GM19372 (cell line): Measurements from ENCODE around the gene AP2A1.
"Not testable (repeated sequence)": the region's sequence is repeated elsewhere in the genome, so short reads cannot be mapped to it uniquely, and the experiment has no call there.

Source experiments
- ATAC-seq: cut with Tn5 transposase; IDR thresholded peaks from one replicate; pipeline ENCODE4 v1.9.1; 2021; ENCODE audit warnings: mild to moderate bottlenecking, low read depth, moderate library complexity; ENCODE audit not compliant: unreplicated experiment

The AP2A1 gene

DNA sequence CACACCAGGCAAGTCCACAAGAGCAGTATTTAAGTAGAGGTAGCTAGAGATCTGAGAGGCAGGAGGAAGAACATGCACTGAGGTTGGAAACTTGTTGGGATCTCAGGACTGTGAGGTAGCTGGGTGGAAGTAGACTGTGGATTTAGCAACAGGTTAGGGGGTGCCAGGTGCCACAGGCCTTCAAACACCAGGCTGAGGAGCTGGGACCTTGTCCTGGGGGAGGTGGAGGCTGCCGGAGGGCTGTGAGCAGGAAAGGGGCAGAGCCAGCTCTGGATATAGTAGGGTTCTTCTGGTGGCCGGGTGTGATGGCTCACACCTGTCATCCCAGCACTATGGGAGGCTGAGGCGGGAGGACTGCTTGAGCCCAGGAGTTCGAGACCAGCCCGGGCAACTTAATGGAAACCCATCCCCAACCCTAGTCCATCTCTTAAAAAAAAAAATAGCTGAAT lies 43.2 kb downstream of the AP2A1 start:
- no peak for ATAC-seq

DNA sequence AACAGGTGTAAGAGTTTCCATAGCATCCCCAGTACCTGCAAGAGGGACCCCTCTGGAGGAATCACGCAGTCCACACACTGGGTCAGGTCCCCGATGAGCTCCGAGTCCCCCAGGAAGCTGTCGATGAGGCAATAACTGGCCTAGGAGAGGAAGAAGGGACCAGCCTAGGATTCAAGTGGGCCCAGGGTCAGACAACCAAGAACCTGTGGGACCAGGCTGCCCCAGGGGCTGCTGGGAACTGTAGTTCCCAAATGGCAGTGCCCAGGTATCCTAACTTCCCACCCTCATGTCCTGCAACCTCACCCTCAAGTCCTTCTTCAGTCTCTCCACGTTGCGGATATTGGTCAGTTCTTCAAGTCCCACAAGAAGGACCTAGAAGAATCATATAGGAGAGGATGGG lies 44.5 kb downstream of the AP2A1 start:
- ATAC-seq, result no peak

DNA sequence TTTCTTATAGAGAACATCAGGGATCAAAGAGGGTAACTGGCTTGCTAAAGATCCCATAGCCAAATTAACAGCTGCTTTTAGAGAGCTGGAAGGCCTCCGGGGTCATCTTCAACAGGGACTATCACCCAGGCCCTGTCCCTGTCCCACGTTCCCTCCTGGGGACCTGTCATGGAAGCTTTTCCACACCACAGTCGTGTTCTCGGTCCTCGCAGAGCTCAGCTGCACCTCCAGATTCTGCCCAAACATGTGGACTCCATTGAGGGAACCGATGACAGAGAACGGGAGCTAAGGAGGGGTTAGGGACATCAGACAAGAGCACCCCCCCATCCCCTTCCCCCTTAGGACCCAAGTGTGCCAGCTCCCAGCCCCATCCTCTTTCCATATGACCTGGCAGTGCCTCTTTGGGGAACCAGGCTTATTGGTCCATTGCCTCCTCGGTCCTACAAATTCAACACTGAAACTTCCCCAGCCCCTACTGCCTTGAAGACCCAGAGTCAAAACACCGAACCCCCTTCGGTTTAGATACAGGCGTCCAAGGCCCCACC lies 45.7 kb downstream of the AP2A1 start:
- no peak for ATAC-seq

DNA sequence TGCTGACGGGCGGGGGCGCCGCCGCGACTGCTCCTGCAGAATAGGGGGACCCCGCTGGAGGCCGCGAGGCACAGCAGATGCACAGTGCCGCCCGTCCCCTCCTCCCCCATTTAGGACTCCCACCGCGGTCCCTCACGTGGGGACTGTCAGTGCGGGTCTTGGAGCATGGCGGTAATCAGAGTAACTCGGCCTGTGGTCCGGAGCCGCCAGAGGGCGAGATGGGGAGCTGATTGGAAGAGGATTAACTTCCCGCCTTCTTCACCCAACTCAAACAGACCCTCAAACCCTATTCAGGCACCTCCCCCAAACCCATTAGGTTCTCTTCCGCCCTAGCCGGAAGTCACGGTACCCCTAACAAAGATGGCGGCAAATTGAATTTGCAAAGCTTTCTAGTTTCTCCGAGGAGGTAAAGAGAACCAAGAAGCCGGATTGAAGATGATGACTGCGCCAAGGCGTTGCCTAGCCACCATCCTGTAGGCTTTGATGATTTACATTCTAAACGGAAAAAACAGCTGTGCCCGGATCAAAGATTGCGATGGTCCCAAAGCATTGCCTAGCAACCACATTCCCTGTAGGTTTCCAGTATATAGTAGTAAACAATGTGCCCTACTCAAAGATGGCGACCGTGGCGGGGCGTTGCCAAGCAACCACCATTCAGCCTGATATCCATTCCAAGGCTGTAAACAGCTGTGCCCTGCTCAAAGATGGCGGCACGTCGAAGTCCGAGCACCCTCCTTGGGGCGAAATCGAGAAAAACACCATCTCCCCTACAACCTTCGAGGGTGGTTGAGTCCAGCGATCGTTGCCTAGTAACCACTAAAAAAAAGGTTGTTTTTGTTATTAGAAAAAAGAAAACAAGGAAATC lies 46.4 kb downstream of the AP2A1 start, which contains the start of gene FUZ:
TSS of gene FUZ (minus strand) at position 296 of the 865 bp plus-strand sequence. CDS start at position 110, 186 bp downstream.
- peak; percentile 62 for ATAC-seq

DNA sequence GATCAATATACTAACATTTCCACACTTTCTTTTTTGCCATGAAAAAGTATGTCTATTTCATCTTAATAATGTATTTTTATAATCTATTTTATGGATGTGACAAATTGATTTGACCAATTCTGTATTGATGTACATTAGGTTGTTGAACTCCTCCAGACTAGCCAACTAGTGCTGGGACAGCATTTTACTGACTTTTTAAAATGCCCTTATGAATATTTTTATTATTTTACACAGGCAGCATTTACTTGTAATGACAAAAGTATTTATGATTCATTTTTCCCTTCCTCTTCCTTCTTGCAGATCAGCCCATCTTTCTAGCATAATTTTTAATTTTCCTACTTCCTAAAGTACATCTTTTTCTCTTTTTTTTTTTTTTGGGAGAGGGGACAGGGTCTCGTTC lies 47.2 kb downstream of the AP2A1 start:
- ATAC-seq, result no peak

DNA sequence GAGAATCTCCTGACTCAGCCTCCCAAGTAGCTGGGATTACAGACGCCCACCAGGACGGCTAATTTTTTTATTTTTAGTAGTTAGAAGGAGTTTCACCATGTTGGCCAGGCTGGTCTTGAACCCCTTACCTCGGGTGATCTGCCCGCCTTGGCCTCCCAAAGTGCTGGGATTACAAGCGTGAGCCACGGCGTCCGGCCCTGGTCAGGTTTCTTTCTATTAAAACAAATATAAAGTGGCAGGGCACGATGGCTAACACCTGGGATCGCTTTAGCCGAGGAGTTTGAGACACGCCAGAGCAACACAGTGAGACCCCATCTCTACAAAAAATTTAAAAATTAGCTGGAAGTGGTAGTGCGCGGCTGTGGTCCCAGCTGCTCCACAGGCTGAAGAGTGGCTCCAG lies 49.8 kb downstream of the AP2A1 start:
- no peak for ATAC-seq

DNA sequence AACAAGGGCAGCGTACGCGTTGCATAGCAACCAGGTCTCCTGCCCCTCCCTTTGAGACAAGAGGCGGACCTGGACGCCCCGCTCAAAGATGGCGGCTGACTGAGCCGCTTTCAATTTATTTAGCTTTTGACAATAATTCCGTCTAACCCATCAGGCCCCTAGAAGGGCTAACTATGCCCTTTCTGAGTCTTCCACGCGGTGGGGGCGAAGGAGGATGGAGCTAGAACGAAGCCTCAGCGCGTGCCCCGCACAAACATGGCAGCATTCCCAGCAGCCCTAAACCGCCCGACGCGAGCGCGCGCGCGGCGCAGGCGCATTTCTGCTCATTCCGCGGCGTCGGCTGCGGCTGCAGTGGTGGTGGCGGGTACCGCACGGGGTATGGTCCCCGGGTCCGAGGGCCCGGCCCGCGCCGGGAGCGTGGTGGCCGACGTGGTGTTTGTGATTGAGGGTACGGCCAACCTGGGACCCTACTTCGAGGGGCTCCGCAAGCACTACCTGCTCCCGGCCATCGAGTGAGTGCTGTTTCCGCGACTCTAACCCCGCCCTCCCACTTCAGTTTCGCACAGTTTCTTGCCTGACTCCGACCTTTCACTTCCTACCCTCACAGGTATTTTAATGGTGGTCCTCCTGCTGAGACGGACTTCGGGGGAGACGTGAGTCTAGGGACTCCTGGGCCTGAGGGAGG lies 51.3 kb downstream of the AP2A1 start, which contains the start of gene MED25:
TSS of gene MED25 (plus strand) at position 326 of the 685 bp plus-strand sequence. CDS start at position 379, 53 bp downstream.
- ATAC-seq, result peak; percentile 58

DNA sequence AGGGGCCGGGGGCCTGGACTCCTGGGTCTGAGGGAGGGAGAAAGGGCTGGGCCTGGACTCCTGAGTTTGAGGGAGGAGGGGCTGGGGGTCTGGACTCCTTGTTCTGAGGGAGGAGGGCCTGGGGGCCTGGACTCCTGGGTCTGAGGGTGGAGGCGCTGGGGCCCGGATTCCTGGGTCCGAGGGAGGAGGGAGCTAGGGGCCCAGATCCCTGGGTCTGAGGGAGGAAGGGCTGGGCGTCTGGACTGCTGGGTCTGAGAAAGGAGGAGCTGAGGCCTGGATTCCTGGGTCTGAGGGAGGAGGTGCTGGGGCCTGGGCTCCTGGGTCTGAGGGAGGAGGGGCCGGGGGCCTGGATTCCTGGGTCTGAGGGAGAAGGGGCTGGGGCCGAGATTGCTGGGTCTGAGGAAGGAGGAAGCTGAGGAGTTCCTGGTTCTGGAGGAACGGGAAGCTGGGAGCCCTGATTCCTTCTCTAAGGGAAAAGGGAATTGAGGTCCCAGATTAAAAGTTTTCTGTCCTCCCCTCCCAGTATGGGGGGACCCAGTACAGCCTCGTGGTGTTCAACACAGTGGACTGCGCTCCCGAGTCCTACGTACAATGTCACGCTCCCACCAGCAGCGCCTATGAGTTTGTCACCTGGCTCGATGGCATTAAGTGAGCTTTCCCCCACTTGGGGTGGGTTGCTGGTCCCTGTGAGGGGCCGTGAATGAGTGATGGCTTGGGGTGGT lies 52.0 kb downstream of the AP2A1 start:
- ATAC-seq, result no peak

DNA sequence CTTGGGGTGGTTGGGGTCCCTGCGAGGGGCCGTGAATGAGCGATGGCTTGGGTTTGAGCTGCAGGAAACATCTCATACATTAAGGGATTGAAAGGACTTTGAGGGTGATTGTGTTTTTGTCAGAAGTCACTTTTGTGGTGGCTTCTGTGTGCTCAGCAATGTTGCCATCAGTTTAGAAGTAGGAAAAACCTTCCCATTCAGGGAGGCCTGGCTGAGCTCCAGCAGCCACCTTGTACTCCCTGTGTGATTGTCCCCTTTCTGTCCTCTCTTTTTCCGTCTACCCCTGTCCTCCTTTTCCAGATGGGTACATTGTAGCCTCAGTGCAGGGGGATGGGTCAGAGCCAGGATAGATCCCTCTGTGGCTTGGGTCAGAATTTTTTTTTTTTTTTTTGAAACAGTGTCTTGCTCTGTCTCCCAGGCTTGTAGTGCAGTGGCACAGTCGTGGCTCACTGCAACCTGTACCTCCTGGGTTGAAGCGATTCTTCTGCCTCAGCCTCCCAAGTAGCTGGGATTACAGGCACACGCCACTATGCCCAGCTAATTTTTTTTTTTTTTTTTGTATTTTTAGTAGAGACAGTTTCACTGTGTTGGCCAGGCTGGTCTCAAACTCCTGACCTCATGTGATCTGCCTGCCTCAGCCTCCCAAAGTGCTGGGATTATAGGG lies 52.8 kb downstream of the AP2A1 start:
- ATAC-seq, result not testable (repeated sequence)

DNA sequence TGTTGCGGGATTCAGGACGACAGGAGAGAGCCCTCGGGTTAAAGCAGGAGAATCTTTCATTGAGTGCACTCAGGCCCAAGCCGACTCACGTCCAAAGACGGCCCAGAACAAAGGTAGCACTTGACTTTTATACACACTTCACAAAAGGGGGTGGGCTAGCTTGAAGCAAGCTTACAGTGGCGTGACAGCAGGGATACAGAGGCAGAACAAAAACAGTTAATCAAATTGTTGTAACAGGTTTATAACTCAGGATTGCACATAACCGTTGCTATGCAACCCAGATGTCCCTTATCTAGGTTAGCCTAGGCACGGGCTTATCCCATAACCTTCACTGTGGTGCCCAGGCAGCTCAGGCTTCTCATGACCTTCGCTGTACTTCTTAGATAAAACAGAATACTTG lies 53.3 kb downstream of the AP2A1 start:
- ATAC-seq, result no peak

DNA sequence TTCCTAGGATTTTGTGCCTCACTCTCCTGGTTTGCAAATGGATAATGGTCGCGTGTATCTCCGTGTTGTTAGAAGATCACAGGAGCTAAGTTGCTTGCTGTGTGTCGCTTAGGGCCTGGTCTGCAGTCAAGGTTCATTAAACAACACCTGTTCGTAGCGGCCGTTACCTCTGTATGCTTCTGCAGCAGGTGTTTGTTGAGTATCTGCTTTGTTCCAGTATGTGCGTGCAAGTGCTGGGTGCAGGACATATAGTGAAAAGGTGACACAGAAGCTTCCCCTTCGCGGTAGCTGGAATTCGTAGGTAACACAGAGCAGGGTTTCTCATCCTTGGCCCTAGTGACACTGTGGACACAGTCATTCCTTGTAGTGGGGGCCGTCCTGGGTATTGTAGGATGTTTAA lies 56.7 kb downstream of the AP2A1 start:
- no peak for ATAC-seq

DNA sequence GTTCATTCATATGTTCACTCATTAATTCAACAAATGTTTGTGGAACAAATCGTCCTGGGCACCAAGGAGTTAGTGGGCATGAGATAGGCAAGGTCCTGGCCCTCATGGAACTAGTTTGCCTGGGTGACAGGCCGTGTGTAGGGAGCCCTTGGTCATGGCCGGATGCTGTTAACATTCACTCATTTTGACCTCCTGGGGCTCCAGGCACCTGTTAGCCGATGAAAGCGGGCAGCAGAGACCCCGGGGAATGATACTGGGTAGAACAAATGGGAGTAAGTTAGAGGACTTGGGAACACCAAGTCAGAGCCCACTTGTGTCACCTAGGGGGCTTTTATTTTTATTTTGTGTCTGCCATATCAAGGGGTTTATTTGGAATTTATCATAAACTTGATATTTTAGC lies 57.9 kb downstream of the AP2A1 start:
- no peak for ATAC-seq

DNA sequence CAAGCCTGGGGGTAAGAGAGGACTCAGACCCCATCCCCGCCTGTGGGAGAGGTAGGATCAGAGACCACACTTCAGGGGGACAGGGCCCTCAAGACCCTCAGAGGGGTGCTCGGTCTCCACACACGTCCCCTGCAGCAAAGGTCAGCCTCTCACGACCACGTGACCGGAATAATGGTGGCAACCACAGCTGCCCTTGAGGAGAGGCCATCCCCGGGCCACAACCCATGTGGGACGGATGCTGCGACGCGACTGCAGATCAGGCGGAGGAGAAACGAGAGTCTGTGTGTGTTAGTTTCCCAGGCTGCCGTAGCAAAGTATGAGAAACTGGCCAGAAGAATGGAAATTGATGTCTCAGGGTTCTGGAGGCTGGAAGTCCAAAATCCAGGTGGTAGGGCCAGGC lies 60.2 kb downstream of the AP2A1 start:
- ATAC-seq, result no peak

DNA sequence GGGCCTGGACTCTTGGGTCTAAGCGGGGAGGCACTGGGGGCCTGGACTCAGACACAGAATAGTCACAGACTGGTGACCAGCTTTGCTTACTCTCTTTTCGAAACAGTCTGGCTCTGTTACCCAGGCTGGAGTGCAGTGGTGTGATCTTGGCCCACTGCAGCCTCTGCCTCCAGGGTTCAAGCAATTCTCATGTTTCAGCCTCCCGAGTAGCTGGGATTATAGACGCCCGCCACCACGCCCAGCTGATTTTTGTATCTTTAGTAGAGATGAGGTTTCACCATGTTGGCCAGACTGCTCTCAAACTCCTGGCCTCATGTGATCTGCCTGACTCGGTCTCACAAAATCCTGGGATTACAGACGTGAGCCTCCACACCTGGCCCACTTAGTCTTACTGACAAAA lies 62.4 kb downstream of the AP2A1 start:
- no peak for ATAC-seq

DNA sequence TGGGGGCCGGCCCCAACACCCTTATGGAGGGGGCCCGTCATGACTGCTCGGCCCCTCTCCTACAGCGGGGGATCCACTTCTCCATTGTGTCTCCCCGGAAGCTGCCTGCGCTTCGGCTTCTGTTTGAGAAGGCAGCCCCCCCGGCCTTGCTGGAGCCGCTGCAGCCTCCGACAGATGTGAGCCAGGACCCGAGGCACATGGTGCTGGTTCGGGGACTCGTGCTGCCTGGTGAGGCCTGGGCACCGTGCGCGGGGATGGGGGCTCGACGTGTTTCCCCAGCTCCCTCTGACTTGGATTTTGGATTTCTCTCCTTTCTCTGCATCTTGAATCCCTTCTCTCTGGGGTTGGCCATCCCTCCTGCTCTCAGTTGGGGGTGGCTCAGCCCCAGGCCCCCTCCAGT lies 62.9 kb downstream of the AP2A1 start:
- no peak for ATAC-seq

DNA sequence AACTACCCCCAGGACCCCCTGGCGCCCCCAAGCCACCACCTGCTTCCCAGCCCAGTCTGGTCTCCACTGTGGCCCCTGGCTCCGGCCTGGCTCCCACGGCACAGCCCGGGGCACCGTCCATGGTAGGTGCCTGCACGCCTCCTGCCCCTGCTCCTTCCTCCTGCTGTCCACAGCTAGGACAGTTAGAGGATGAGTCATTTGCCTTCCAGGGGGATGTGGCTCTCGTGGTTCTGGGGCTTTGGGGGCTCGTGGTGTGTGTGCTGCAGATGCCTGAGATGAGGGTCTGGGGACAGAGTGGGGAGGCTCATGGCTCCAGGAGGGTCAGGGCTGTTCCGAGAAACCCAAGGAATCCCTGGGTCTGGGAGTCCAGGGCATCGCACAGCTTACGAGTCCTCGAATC lies 64.0 kb downstream of the AP2A1 start:
- ATAC-seq, result no peak

DNA sequence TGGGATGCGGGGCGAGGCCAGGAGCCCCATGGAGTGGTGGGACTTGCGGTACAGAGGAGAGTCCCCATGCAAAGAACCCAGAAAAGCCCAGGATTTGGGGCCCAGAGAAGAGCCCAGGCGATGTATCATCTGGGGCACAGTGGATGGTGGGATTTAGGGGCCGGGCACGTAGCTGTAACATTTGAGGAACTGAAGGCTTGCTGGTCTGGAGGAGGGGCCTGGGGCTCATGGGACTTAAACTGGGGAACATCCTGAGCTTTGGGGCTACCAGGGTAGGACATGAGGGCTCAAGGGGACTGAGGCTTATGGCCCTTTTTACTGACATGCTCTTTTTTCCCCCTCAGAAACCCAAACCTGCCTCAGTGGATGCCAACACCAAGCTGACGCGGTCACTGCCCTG lies 64.8 kb downstream of the AP2A1 start:
- ATAC-seq, result no peak

DNA sequence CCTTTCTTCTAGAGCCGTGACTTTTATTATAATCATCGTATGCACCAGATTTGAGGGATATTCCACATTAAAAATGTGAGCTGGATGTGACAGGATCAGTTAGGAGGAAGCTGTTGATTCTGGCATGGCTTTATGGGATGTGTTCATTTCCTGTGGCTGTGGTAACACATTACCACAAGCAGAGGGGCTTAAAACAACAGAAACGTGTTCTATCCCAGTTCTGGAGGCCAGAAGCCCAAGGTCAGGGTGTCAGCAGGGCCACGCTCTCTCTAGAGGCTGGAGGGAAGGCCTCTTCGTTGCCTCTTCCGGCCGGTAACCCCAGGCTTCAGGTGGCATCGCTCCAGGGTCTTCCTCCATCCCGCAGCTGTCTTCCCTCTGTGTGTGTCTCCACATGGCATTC lies 65.8 kb downstream of the AP2A1 start:
- no peak for ATAC-seq

DNA sequence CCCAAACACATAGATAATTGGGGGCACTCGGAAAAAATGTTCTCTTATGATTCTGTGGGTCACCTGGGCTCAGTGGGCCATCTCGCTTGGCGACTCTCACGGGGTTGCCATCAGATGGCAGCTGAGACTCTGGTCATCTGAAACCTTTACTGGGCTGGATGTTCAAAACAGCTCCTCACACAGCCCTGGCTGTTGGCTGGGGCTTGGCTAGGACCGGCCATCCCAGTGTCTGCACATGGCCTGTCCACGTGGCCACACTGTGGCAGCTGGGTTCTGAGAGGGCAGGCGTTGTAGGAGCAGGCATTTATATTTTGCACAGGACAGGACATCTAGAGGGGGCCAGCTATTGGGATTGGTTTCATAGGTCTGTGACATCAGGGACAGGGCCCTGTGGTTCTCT lies 66.8 kb downstream of the AP2A1 start:
- ATAC-seq, result no peak

DNA sequence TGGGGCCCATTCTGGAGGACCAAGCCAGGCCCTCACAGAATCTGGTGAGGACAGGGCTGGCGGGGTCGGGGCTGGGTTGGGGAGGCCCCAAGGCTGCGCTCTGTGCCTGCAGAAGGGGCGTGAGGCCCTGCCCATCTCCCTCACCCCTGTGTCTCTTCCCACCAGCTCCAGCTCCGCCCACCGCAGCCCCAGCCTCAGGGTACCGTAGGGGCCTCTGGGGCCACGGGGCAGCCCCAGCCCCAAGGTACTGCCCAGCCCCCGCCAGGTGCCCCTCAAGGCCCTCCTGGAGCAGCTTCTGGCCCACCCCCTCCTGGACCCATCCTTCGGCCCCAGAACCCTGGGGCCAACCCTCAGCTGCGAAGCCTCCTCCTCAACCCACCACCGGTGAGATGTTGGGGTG lies 68.8 kb downstream of the AP2A1 start:
- no peak for ATAC-seq
